BLaER1 (cell line): ENCODE results near the gene EYS.

Experiments used
- H3K27ac ChIP-seq: shearing (Covaris generic); formaldehyde crosslinking; 2 replicates; pipeline ENCODE4 v1.8.1; 2022
- H3K27me3 ChIP-seq: shearing (Covaris generic); formaldehyde crosslinking; 2 replicates; pipeline ENCODE4 v1.8.1; 2022
- H3K36me3 ChIP-seq: shearing (Covaris generic); formaldehyde crosslinking; 2 replicates; pipeline ENCODE4 v1.8.1; 2022
- H3K4me1 ChIP-seq: shearing (Covaris generic); formaldehyde crosslinking; 2 replicates; pipeline ENCODE4 v1.8.1; 2022
- H3K4me2 ChIP-seq: shearing (Covaris generic); formaldehyde crosslinking; 2 replicates; pipeline ENCODE4 v1.8.1; 2022
- H3K4me3 ChIP-seq: shearing (Covaris generic); formaldehyde crosslinking; 2 replicates; pipeline ENCODE4 v1.8.1; 2022
- H3K9ac ChIP-seq: shearing (Covaris generic); formaldehyde crosslinking; 2 replicates; pipeline ENCODE4 v1.8.1; 2022
- H3K9me3 ChIP-seq: shearing (Covaris generic); formaldehyde crosslinking; 2 replicates; pipeline ENCODE4 v1.8.1; 2022
- H4K20me1 ChIP-seq: shearing (Covaris generic); formaldehyde crosslinking; 2 replicates; pipeline ENCODE4 v1.8.1; 2022
- Cebpa-rat ChIP-seq: shearing (Covaris generic); IDR thresholded peaks from 2 replicates; pipeline ENCODE4 v1.8.1; 2022

Gene EYS

DNA sequence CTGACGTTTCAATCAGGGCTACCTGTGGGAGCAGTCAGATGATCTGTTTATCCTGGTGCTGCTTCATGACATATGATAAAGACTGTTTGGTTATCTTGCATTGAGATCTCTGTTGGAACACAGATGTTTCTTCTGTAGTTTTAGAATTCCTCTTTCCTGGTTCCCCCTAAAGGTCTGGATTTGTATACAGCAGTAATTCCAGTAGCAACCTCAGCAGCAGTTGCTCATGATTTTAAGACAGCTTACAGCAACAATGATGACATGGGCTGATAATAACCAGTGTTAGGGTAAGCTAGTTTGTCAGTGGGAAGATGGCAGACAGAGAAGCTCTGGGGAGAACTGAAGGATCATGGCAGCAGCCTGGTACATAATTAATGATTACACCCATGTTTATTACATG lies 1632.0 kb downstream of the EYS start:
- Histone ChIP-seq H3K4me1 (no peaks in the 10 kb centered on the region), H3K27me3 (no peaks in the 10 kb centered on the region), H3K4me2 (no peak overlapping the region), H3K27ac (no peak overlapping the region), H3K9me3 (no peaks in the 10 kb centered on the region), H3K36me3 (no peaks in the 10 kb centered on the region), H3K9ac (no peak overlapping the region), H3K4me3 (no peak overlapping the region), H4K20me1 (no peaks in the 10 kb centered on the region)
- no peak for TF ChIP-seq Cebpa-rat

- no peak for TF ChIP-seq Cebpa-rat
- Histone ChIP-seq H3K36me3 (no peaks in the 10 kb centered on the region), H3K27ac (no peak overlapping the region), H3K9ac (no peak overlapping the region), H3K4me2 (no peak overlapping the region), H3K9me3 (no peaks in the 10 kb centered on the region), H4K20me1 (no peaks in the 10 kb centered on the region), H3K4me3 (no peak overlapping the region), H3K4me1 (no peaks in the 10 kb centered on the region), H3K27me3 (no peaks in the 10 kb centered on the region)
Measured at GRCh38 chr6:64072686-64073085, 1634.3 kb downstream of the EYS start.

GRCh38 chr6:64064919-64065318 lies 1642.1 kb downstream of the EYS start:
- no peak overlapping the region for H3K4me2 ChIP-seq
- H3K36me3 ChIP-seq = no peaks in the 10 kb centered on the region
- no peaks in the 10 kb centered on the region for H4K20me1 ChIP-seq
- no peaks in the 10 kb centered on the region for H3K9me3 ChIP-seq
- no peaks in the 10 kb centered on the region for H3K4me1 ChIP-seq
- H3K27ac ChIP-seq = no peak overlapping the region
- H3K4me3 ChIP-seq = no peak overlapping the region
- H3K9ac ChIP-seq = no peak overlapping the region
- TF ChIP-seq Cebpa-rat = no peak
- H3K27me3 ChIP-seq = no peaks in the 10 kb centered on the region

GRCh38 chr6:64062960-64063683 lies 1643.9 kb downstream of the EYS start:
- Histone ChIP-seq H3K36me3 (no peaks in the 10 kb centered on the region), H3K27ac (no peak overlapping the region), H3K4me2 (no peak overlapping the region), H3K4me3 (no peak overlapping the region), H3K9me3 (no peaks in the 10 kb centered on the region), H3K9ac (no peak overlapping the region), H4K20me1 (no peaks in the 10 kb centered on the region), H3K27me3 (no peaks in the 10 kb centered on the region), H3K4me1 (no peaks in the 10 kb centered on the region)
- no peak for TF ChIP-seq Cebpa-rat

DNA sequence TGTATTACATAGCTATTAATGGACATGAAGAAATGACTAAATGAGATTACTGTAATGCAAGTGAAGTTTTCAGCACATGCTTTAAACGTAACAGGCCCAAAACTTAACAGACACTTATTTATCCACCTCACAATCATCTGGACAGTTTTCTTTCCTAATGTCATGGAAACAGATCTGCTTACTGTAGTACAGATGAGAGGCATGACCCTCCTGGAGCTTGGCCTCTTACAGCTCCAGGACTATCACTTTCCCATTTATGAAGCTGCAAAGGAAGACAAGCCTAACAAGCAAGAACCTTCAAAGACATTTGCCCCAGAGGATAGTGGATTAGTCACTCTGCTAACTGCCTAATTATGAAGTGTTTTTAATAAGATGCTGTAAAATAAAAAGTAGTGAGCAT lies 1652.2 kb downstream of the EYS start:
- Histone ChIP-seq H3K4me2 (no peak overlapping the region), H3K9ac (no peak overlapping the region), H3K36me3 (no peaks in the 10 kb centered on the region), H3K27me3 (no peaks in the 10 kb centered on the region), H4K20me1 (no peaks in the 10 kb centered on the region), H3K4me1 (no peaks in the 10 kb centered on the region), H3K27ac (no peak overlapping the region), H3K4me3 (no peak overlapping the region), H3K9me3 (no peaks in the 10 kb centered on the region; the same call in 1 of the 2 replicates)
- TF ChIP-seq Cebpa-rat = no peak

DNA sequence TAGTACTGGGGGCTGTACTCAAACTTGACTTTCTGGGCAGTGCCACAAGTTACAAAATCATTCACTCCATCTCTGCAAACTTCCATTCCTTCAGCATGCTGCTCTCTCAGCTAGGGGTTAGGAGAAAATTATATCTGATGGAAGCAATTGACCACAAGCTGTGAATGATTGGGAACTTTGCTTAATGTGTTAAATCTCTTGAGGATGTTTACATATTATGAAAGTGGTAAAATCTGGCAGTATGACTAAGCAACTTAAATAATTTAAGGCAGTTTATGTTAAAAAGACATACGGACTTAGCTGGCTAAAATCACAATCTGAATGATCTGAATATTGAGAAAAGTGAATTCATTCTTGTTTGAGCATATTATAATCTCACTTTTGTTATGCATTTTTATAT lies 1656.4 kb downstream of the EYS start:
- H3K4me1 ChIP-seq = peaks cover 13% of the 10 kb centered on the region

GRCh38 chr6:64049736-64050135 lies 1657.3 kb downstream of the EYS start:
- peaks cover 16% of the 10 kb centered on the region for H3K4me1 ChIP-seq
- H3K36me3 ChIP-seq = no peaks in the 10 kb centered on the region
- H3K9ac ChIP-seq = no peak overlapping the region
- no peaks in the 10 kb centered on the region for H4K20me1 ChIP-seq
- no peak overlapping the region for H3K4me3 ChIP-seq
- no peak overlapping the region for H3K27ac ChIP-seq
- H3K27me3 ChIP-seq = no peaks in the 10 kb centered on the region
- TF ChIP-seq Cebpa-rat = no peak
- H3K4me2 ChIP-seq = no peak overlapping the region
- H3K9me3 ChIP-seq = no peaks in the 10 kb centered on the region

More for the DNA sequence above, 1656.4 kb downstream of the EYS start:
- H3K9ac ChIP-seq = no peak overlapping the region
- no peaks in the 10 kb centered on the region for H3K27me3 ChIP-seq
- no peak for TF ChIP-seq Cebpa-rat
- H3K4me3 ChIP-seq = no peak overlapping the region
- no peak overlapping the region for H3K27ac ChIP-seq
- no peaks in the 10 kb centered on the region for H3K9me3 ChIP-seq
- no peaks in the 10 kb centered on the region for H3K36me3 ChIP-seq
- H4K20me1 ChIP-seq = no peaks in the 10 kb centered on the region
- no peak overlapping the region for H3K4me2 ChIP-seq

- Histone ChIP-seq H3K4me3 (no peak overlapping the region), H3K4me2 (no peak overlapping the region), H3K9ac (no peak overlapping the region), H3K36me3 (no peaks in the 10 kb centered on the region), H3K4me1 (peaks cover 22% of the 10 kb centered on the region), H3K27ac (no peak overlapping the region), H4K20me1 (no peaks in the 10 kb centered on the region), H3K9me3 (no peaks in the 10 kb centered on the region), H3K27me3 (no peaks in the 10 kb centered on the region)
- no peak for TF ChIP-seq Cebpa-rat
Measured at GRCh38 chr6:64046746-64047208, 1660.2 kb downstream of the EYS start.

- Histone ChIP-seq H3K27ac (no peak overlapping the region), H3K27me3 (no peaks in the 10 kb centered on the region)
Measured at GRCh38 chr6:64041373-64041772, 1665.7 kb downstream of the EYS start.

DNA sequence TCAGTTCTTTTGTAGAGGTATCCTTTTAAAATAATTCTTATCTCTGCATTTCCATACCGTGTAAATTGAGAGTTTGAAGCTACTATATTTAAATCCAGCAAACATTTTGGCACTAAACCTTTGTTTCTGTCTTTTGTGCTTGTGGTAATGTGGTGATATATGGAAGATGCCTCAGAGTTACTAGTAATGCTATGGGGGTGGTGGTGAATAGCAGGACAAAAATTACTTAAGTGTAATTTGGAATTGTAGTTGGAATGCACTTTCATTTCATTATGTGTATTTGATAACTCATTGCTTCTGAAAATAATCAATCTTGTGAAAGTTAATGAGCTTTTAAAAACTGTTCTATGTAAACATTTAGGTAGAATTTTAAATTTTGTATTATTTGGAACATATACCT lies 1666.9 kb downstream of the EYS start:
- no peaks in the 10 kb centered on the region for H4K20me1 ChIP-seq
- no peak for TF ChIP-seq Cebpa-rat
- H3K27ac ChIP-seq = no peak overlapping the region

More at GRCh38 chr6:64041373-64041772, 1665.7 kb downstream of the EYS start:
- no peak for TF ChIP-seq Cebpa-rat
- Histone ChIP-seq H3K4me1 (peaks cover 9% of the 10 kb centered on the region), H3K4me2 (no peak overlapping the region), H3K9me3 (no peaks in the 10 kb centered on the region), H3K36me3 (no peaks in the 10 kb centered on the region), H3K4me3 (no peak overlapping the region), H4K20me1 (no peaks in the 10 kb centered on the region), H3K9ac (no peak overlapping the region)

DNA sequence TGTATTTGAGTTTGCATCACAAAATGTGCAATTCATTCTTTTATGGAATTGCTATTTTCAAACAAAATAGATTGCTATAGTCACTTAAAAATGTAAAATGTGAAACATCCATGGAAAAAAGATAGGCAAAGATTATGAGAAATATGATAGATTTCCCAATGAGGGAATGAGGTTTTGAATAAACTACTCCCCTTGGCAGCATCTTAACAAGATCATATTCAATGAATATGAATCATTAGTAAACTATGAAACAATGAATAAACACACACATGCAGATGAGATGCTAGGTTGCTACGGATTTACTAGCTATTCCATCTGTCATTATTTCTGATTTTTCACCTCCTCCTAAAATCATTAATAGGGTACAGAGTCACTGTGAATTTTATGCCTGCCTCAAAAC lies 1669.6 kb downstream of the EYS start:
- H3K4me3 ChIP-seq = no peak overlapping the region
- no peaks in the 10 kb centered on the region for H4K20me1 ChIP-seq
- no peak overlapping the region for H3K4me2 ChIP-seq
- H3K4me1 ChIP-seq = no peaks in the 10 kb centered on the region
- no peaks in the 10 kb centered on the region for H3K9me3 ChIP-seq
- H3K27me3 ChIP-seq = no peaks in the 10 kb centered on the region
- H3K36me3 ChIP-seq = no peaks in the 10 kb centered on the region
- no peak for TF ChIP-seq Cebpa-rat
- H3K9ac ChIP-seq = no peak overlapping the region
- H3K27ac ChIP-seq = no peak overlapping the region

More for the DNA sequence above, 1666.9 kb downstream of the EYS start:
- Histone ChIP-seq H3K9me3 (no peaks in the 10 kb centered on the region), H3K4me2 (no peak overlapping the region), H3K4me3 (no peak overlapping the region), H3K9ac (no peak overlapping the region), H3K36me3 (no peaks in the 10 kb centered on the region), H3K4me1 (peaks cover 9% of the 10 kb centered on the region), H3K27me3 (no peaks in the 10 kb centered on the region)
